SU-DHL-6 (cell line): ENCODE results near the gene KHK.

Source experiments
- H2AFZ ChIP-seq: fragments of 200-600 bp; sonication (generic); 2 replicates; pipeline ENCODE4 v1.6.1; 2014; ENCODE audit warnings: low read depth, mild to moderate bottlenecking, moderate library complexity, mixed read lengths, antibody characterized with exemption, low read length; ENCODE audit not compliant: severe bottlenecking
- H3F3A ChIP-seq: fragments of 200-600 bp; shearing (Covaris generic); 2 replicates; pipeline ENCODE4 v1.6.0; 2016; ENCODE audit warnings: antibody characterized with exemption, mild to moderate bottlenecking; ENCODE audit not compliant: insufficient read depth
- H3K27ac ChIP-seq: fragments of 200-600 bp; sonication (generic); 2 replicates; pipeline ENCODE4 v1.5.1; 2016; ENCODE audit warnings: low read depth, mild to moderate bottlenecking, low read length, moderate library complexity, mixed read lengths
- H3K27me3 ChIP-seq: fragments of 200-600 bp; sonication (generic), shearing (Covaris generic); 2 replicates; pipeline ENCODE4 v1.6.0; 2014; ENCODE audit warnings: mild to moderate bottlenecking, low read length
- H3K36me3 ChIP-seq: fragments of 200-600 bp; sonication (generic); 2 replicates; pipeline ENCODE4 v1.6.1; 2014; ENCODE audit warnings: mild to moderate bottlenecking, low read length, mixed read lengths
- H3K4me2 ChIP-seq: fragments of 300-600, 200-600 bp; shearing (Covaris generic), sonication (generic); 2 replicates; pipeline ENCODE4 v1.6.0; 2014; ENCODE audit warnings: low read length, low read depth, mild to moderate bottlenecking; ENCODE audit not compliant: poor library complexity, severe bottlenecking
- H3K4me3 ChIP-seq: fragments of 200-600 bp; sonication (generic); 2 replicates; pipeline ENCODE4 v1.5.1; 2014; ENCODE audit warnings: antibody characterized with exemption, low read length, mild to moderate bottlenecking, mixed read lengths; ENCODE audit not compliant: insufficient read depth, poor library complexity, severe bottlenecking
- H3K79me2 ChIP-seq: fragments of 200-600 bp; sonication (generic); 2 replicates; pipeline ENCODE4 v1.6.1; 2014; ENCODE audit warnings: mild to moderate bottlenecking, low read length, moderate library complexity; ENCODE audit not compliant: insufficient read depth
- H3K9ac ChIP-seq: fragments of 200-600 bp; sonication (generic); 2 replicates; pipeline ENCODE4 v1.7.0; 2014; ENCODE audit warnings: mild to moderate bottlenecking, low read length
- H3K9me2 ChIP-seq: fragments of 200-600 bp; sonication (generic); replicated peaks from 2 replicates; pipeline ENCODE4 v1.6.1; 2014; ENCODE audit warnings: low read length; ENCODE audit not compliant: insufficient read depth
- H3K9me3 ChIP-seq: fragments of 200-600 bp; sonication (generic); 2 replicates; pipeline ENCODE4 v1.6.1; 2014; ENCODE audit warnings: low read length, mixed read lengths; ENCODE audit not compliant: insufficient read depth
- H4K20me1 ChIP-seq: fragments of 200-600 bp; sonication (generic); 2 replicates; pipeline ENCODE4 v1.6.1; 2014; ENCODE audit warnings: low read depth, mild to moderate bottlenecking, antibody characterized with exemption, low read length, moderate library complexity, mixed read lengths
- EZH2phosphoT487 ChIP-seq: fragments of 200-600 bp; sonication (generic), shearing (Covaris generic); conservative IDR thresholded peaks from 2 replicates; pipeline ENCODE4 v1.6.1; 2018; ENCODE audit warnings: mild to moderate bottlenecking, antibody characterized with exemption, low read length, moderate library complexity, mixed read lengths
- TF ChIP-seq, protein P1 (sequence below): fragments of 200-600 bp; sonication (generic); IDR thresholded peaks from one replicate; pipeline ENCODE4 v1.5.1; 2017; ENCODE audit warnings: antibody characterized with exemption, mild to moderate bottlenecking, low read length, moderate library complexity; ENCODE audit not compliant: insufficient read depth, poor library complexity, severe bottlenecking

KHK gene

GRCh38 chr2:27054721-27055120, 31.9 kb upstream of the KHK start:
- no peak overlapping the region for H3K9ac ChIP-seq
- no peak overlapping the region for H3K4me2 ChIP-seq
- no peak overlapping the region for H3K27ac ChIP-seq
- H3K9me2 ChIP-seq, result no peaks in the 10 kb centered on the region
- H3K79me2 ChIP-seq, result no peaks in the 10 kb centered on the region
- no peak overlapping the region for H3K4me3 ChIP-seq
- no peaks in the 10 kb centered on the region for H3K36me3 ChIP-seq
- no peaks in the 10 kb centered on the region for H4K20me1 ChIP-seq
- no peak overlapping the region for H2AFZ ChIP-seq
- H3F3A ChIP-seq, result peaks cover 3% of the 10 kb centered on the region; the same call in 1 of the 2 replicates
- no peak for TF ChIP-seq EZH2phosphoT487
- TF ChIP-seq, protein P1, sequence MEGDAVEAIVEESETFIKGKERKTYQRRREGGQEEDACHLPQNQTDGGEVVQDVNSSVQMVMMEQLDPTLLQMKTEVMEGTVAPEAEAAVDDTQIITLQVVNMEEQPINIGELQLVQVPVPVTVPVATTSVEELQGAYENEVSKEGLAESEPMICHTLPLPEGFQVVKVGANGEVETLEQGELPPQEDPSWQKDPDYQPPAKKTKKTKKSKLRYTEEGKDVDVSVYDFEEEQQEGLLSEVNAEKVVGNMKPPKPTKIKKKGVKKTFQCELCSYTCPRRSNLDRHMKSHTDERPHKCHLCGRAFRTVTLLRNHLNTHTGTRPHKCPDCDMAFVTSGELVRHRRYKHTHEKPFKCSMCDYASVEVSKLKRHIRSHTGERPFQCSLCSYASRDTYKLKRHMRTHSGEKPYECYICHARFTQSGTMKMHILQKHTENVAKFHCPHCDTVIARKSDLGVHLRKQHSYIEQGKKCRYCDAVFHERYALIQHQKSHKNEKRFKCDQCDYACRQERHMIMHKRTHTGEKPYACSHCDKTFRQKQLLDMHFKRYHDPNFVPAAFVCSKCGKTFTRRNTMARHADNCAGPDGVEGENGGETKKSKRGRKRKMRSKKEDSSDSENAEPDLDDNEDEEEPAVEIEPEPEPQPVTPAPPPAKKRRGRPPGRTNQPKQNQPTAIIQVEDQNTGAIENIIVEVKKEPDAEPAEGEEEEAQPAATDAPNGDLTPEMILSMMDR, result no peak
- no peaks in the 10 kb centered on the region for H3K27me3 ChIP-seq
- H3K9me3 ChIP-seq, result no peaks in the 10 kb centered on the region

DNA sequence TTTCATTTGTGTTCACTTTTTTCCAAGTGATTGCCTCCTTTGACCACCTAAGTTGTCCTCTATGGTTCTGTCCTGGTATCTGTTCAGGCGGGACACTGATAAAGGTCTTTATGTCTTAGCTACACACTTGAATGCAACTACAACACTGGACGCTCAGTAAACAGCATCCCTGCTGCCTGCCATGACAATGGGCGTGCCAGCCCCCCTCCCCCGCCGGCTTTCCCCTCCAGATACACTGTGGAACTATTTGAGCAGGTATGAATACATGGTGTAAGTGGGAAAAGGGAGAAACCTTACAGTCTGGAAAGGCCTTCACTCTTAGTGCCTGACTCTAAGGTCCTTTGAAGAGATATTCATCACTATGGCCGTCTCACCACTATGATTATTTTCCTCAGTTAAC, 29.4 kb upstream of the KHK start:
- Histone ChIP-seq H3K4me3 (no peak overlapping the region), H3K4me2 (no peak overlapping the region), H3K79me2 (no peaks in the 10 kb centered on the region), H3K27ac (no peak overlapping the region), H2AFZ (no peak overlapping the region), H3K36me3 (no peaks in the 10 kb centered on the region), H3K9ac (no peak overlapping the region), H3F3A (no peaks in the 10 kb centered on the region; the same call in 1 of the 2 replicates), H3K27me3 (no peaks in the 10 kb centered on the region), H3K9me3 (no peaks in the 10 kb centered on the region), H3K9me2 (no peaks in the 10 kb centered on the region), H4K20me1 (no peaks in the 10 kb centered on the region)
- TF ChIP-seq, protein P1, result no peak
- TF ChIP-seq EZH2phosphoT487, result no peak

- Histone ChIP-seq H4K20me1 (no peaks in the 10 kb centered on the region), H3K27ac (no peak overlapping the region)
These were observed 28.4 kb upstream of the KHK start for GRCh38 chr2:27058210-27058609.

More at GRCh38 chr2:27058210-27058609, 28.4 kb upstream of the KHK start:
- no peak overlapping the region for H2AFZ ChIP-seq
- H3K9me3 ChIP-seq, result no peaks in the 10 kb centered on the region
- H3K27me3 ChIP-seq, result no peaks in the 10 kb centered on the region
- no peaks in the 10 kb centered on the region for H3K36me3 ChIP-seq
- TF ChIP-seq EZH2phosphoT487, result no peak
- TF ChIP-seq, protein P1, result no peak
- H3K79me2 ChIP-seq, result no peaks in the 10 kb centered on the region
- H3K9ac ChIP-seq, result no peak overlapping the region
- H3K4me3 ChIP-seq, result no peak overlapping the region
- no peaks in the 10 kb centered on the region for H3K9me2 ChIP-seq
- no peak overlapping the region for H3K4me2 ChIP-seq
- no peaks in the 10 kb centered on the region; the same call in 1 of the 2 replicates for H3F3A ChIP-seq
